ENCODE data around the gene GOSR2.

DNA sequence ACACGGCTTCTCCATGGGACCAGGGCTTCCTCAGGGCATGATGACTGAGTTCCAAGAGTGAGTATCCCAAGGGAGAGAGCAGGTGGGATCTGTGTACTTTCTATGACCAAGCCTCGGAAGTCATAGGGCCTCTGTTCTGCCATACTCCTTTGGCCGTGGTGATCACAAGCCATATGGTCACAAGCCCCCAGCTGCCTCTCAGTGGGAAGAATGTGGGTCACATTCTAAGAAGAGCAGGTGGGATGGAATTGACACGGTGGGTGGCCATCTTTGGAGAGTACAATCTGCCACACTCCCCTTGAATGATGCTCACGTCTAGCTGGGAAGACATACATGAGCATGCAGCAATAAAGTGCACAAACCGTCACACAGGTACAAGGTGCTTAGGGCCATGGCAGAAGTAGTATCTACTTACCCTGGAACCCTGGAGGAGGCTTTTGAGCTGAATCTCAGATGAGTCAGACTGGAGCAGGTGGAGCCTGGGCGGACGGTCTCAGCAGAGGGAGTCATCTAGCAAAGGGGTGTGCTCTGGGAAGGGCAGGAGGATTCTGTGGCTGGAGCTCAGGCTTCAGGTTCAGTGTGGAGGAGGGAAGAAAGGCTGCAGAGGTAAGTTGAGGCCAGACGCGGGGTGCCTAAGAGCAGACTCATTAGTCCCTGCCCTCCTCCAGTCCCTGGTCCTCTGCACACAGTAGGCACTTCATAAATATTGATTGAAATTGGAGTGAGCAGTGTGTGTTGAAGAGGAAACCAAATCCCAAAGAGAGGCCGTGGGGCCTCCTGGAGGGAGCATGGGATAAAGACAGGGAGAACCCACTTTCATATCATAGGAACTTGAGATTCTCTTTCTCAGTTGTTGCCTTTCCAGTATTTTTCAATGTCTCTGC lies 26.6 kb downstream of the GOSR2 start:
- TF ChIP-seq, protein P1, sequence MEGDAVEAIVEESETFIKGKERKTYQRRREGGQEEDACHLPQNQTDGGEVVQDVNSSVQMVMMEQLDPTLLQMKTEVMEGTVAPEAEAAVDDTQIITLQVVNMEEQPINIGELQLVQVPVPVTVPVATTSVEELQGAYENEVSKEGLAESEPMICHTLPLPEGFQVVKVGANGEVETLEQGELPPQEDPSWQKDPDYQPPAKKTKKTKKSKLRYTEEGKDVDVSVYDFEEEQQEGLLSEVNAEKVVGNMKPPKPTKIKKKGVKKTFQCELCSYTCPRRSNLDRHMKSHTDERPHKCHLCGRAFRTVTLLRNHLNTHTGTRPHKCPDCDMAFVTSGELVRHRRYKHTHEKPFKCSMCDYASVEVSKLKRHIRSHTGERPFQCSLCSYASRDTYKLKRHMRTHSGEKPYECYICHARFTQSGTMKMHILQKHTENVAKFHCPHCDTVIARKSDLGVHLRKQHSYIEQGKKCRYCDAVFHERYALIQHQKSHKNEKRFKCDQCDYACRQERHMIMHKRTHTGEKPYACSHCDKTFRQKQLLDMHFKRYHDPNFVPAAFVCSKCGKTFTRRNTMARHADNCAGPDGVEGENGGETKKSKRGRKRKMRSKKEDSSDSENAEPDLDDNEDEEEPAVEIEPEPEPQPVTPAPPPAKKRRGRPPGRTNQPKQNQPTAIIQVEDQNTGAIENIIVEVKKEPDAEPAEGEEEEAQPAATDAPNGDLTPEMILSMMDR (conservative IDR thresholded peaks at IDR 0.05), result no peak
- TF ChIP-seq EZH2 (IDR thresholded peaks at IDR 0.05; ENCODE audit: low read depth), result no peak
